ENCODE measurements around the gene NTM. TPM values are rescaled to one million over a fixed set of nuclear protein-coding genes. Genes with fewer than 3 reads are reported as not detected.
A peak's percentile ranks its signal among the peaks of the same experiment; 100 is the strongest.

NTM gene
- total RNA-seq, 2 donors from 2014 or later: not detected

DNA sequence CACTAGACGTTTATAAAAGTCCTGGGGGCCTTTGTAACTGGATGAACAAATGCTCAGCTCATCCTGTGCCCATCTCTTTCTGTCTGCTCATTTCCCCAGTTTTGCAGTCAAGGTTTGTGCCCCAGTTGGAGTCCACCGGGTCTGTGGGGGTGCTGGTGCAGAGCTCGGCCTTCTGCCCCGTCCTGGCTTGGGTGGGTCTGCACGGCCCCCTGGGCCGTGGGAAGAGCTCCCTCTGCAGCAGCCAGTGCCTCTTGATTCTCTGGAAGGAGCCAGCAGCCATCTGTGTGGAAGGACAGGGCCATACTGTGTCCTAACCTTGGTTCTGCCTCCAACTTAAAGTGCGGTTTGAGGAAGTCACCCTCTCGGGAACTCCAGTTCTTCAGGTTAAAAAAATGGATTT lies 140.2 kb downstream of the NTM start:
- Mint-ChIP-seq H3K27ac (no peak overlapping the region), H3K4me3 (no peak overlapping the region), H3K36me3 (ENCODE audit: insufficient read depth in 2 of 2) (peaks cover 0 to 4% of the 10 kb centered on the region in 2 donors), H3K9me3 (peaks cover 2 to 3% of the 10 kb centered on the region in 2 donors), H3K4me1 (ENCODE audit: low read depth) (no peaks in the 10 kb centered on the region), H3K27me3 (ENCODE audit: low read depth) (no peaks in the 10 kb centered on the region)
- DNase-seq (no peak), ATAC-seq (replicated peaks in 1 of 2) (no peak)

DNA sequence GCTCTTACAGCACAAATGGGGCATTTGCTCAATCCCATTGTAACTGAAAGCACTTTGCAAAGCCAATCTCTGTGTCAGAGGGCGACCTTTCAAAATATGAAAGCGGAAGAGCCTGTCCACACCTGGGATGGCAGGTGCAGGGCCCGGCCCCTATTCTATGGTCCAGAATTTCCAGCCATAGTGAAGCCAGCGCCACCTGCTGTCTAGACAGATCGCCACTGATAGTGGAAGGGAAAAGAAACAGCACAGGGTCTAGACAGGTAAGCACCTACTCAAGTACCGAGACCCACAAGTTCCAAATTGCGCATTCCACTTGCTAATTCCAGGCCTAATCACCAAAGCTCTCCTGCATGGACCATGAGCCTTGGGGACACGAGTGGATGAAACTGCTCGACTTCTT lies 141.4 kb downstream of the NTM start:
- Mint-ChIP-seq H3K27me3 (ENCODE audit: low read depth) (no peaks in the 10 kb centered on the region), H3K4me3 (no peak overlapping the region), H3K9me3 (peaks cover 2 to 3% of the 10 kb centered on the region in 2 donors), H3K4me1 (ENCODE audit: low read depth) (no peaks in the 10 kb centered on the region), H3K27ac (no peak overlapping the region), H3K36me3 (ENCODE audit: insufficient read depth in 2 of 2) (peaks cover 0 to 4% of the 10 kb centered on the region in 2 donors)
- peak in 1 of 2 donors; percentile 3 for DNase-seq
- ATAC-seq (replicated peaks in 1 of 2): no peak

DNA sequence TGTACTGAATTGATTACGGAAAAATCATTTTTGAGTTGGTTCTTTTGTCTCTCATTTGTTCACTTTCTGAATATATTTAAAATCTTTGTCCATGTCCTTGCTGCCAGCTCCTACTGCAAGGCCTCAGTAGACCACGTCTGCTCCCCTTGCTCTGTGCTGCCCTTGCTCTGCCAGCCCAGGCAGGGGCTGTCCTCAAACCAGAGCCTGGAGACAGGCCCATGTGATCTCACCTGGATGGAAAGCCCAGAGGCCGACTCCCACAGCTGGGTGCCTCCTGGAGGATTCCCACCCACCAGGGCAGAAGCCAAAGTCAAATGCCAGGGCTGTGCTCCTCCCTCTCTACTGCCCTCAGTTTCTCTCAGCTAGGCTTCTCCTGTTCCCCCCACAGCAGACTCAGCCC lies 141.8 kb downstream of the NTM start:
- Mint-ChIP-seq H3K27ac (no peak overlapping the region), H3K36me3 (ENCODE audit: insufficient read depth in 2 of 2) (peaks cover 0 to 4% of the 10 kb centered on the region in 2 donors), H3K4me3 (no peak overlapping the region), H3K27me3 (ENCODE audit: low read depth) (no peaks in the 10 kb centered on the region), H3K9me3 (peaks cover 2 to 3% of the 10 kb centered on the region in 2 donors), H3K4me1 (ENCODE audit: low read depth) (no peaks in the 10 kb centered on the region)
- no peak for ATAC-seq (replicated peaks in 1 of 2)
- DNase-seq: no peak

DNA sequence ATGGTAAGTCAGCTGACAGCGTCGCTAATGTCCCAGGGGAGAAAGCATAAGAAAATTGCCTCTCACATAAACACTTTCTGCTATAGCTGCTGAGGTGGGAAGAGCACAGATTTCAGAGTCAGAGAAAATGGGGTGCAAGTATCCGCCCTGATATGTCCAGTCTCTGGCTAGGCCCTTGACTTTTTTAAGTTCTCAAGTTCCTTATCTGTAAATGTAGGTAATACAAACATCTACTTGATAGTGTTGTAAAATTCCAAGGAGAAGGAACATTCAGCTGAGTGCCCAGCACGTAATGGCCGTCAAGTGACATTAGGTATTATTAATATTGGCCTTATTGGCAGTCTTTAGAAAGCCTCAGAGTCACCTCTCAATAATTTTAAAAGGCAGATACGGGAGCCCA lies 143.6 kb downstream of the NTM start:
- no peak overlapping the region for H3K4me3 Mint-ChIP-seq
- no peaks in the 10 kb centered on the region for H3K27me3 Mint-ChIP-seq (ENCODE audit: low read depth)
- peaks cover 0 to 4% of the 10 kb centered on the region in 2 donors for H3K36me3 Mint-ChIP-seq (ENCODE audit: insufficient read depth in 2 of 2)
- ATAC-seq (replicated peaks in 1 of 2) (no peak), DNase-seq (no peak)
- H3K4me1 Mint-ChIP-seq (ENCODE audit: low read depth): no peaks in the 10 kb centered on the region
- no peak overlapping the region for H3K27ac Mint-ChIP-seq
- H3K9me3 Mint-ChIP-seq: peaks cover 2 to 3% of the 10 kb centered on the region in 2 donors

DNA sequence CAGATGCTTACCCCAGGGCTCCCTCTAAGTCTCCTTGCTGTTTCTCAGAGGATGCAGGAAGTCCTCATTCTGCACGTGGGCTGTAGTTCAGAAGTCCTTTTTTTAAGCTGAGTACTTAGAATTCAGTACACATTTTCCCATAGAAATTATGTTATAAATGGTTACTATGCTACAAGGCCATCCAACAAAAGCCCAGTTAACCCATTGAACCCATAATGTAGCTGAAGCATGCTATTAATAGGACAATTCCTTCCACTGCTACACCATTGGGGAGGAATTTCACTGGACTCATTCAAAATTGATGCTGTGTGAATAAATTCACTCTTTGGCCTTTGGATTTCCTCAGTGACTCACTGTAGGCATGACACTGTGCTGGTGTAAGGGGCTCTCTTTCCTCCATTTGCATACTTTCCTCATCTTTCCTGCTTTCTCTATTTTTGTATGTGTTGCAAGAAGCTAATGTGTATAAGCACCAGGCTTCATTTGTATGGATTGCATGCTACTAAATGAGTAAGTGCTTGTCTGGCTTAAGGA lies 148.0 kb downstream of the NTM start:
- no peaks in the 10 kb centered on the region for H3K36me3 Mint-ChIP-seq (ENCODE audit: insufficient read depth in 2 of 2)
- no peaks in the 10 kb centered on the region for H3K27me3 Mint-ChIP-seq (ENCODE audit: low read depth)
- no peak for DNase-seq
- peaks cover 2% of the 10 kb centered on the region in 2 donors for H3K9me3 Mint-ChIP-seq
- no peaks in the 10 kb centered on the region for H3K4me1 Mint-ChIP-seq (ENCODE audit: low read depth)
- ATAC-seq (replicated peaks in 1 of 2): no peak
- no peak overlapping the region for H3K4me3 Mint-ChIP-seq
- no peak overlapping the region for H3K27ac Mint-ChIP-seq

DNA sequence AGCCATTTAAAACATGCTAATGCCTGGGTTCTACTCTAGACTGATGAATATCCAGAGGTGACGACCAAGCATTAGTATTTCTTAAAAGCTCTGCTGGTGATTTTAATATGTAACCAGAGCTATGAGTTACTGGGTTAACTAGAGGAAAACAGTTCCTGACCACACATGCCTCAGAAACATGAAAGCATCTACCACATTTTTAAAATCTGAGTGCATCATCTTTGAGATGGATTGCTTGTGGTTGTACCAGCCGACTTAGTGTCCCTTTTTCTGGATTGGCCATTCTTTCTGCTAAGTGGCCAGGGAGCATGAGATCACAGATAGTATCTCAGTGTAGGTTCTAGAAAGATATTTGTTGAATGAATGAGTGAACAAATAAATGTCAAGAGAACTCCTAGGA lies 152.4 kb downstream of the NTM start:
- no peaks in the 10 kb centered on the region for H3K27me3 Mint-ChIP-seq (ENCODE audit: low read depth)
- DNase-seq (no peak), ATAC-seq (replicated peaks in 1 of 2) (no peak)
- peaks cover 2% of the 10 kb centered on the region in 2 donors for H3K9me3 Mint-ChIP-seq
- H3K4me1 Mint-ChIP-seq (ENCODE audit: low read depth): no peaks in the 10 kb centered on the region
- no peaks in the 10 kb centered on the region for H3K36me3 Mint-ChIP-seq (ENCODE audit: insufficient read depth in 2 of 2)
- no peak overlapping the region for H3K4me3 Mint-ChIP-seq
- no peak overlapping the region for H3K27ac Mint-ChIP-seq

DNA sequence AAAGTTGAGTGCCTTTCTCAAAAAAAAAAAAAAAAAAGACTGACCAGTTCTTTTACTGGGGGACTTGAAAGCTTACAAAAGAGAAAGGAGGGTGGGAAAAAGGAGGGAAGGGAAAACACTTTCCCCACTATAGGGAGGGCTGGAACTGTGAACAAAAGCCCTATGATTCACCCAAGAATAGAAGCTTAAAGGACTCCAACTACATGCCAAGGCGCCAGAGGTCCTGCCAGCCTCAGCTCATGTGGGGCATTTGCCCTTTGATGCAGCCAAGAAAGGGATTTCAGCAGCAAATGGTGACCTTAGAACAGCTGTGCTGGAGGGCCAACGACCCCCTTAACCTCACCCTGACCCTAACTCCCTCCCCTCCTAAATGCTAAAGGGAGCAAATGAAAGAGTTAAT lies 160.0 kb downstream of the NTM start:
- DNase-seq (no peak), ATAC-seq (replicated peaks in 1 of 2) (no peak)
- Mint-ChIP-seq H3K27me3 (ENCODE audit: low read depth) (peaks cover 10% of the 10 kb centered on the region), H3K36me3 (ENCODE audit: insufficient read depth in 2 of 2) (no peaks in the 10 kb centered on the region), H3K9me3 (peaks cover 0 to 2% of the 10 kb centered on the region in 2 donors), H3K4me3 (no peak overlapping the region), H3K27ac (no peak overlapping the region), H3K4me1 (ENCODE audit: low read depth) (no peaks in the 10 kb centered on the region)

DNA sequence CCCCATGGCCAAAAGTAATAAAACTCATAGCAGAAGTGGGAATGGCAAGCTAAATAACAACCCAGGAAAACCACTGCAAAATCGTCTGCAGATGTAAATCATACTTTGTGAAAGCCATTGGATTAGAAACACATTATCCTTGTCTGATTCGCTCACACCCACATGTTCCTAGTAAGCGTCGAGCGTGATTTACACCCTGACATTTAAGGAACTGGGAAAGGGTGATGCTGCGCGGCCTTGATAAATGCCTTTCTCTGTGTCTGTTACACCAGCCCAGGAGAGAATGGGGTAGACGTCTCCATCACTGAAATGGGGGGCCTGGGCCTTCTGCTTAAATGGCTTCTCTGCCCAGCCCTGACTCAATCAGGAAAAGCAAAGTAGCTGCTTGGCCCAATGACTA lies 162.7 kb downstream of the NTM start:
- DNase-seq (no peak), ATAC-seq (replicated peaks in 1 of 2) (no peak)
- Mint-ChIP-seq H3K36me3 (ENCODE audit: insufficient read depth in 2 of 2) (no peaks in the 10 kb centered on the region), H3K27ac (no peak overlapping the region), H3K4me1 (ENCODE audit: low read depth) (no peaks in the 10 kb centered on the region), H3K4me3 (no peak overlapping the region), H3K9me3 (peaks cover 0 to 2% of the 10 kb centered on the region in 2 donors), H3K27me3 (ENCODE audit: low read depth) (peaks cover 9% of the 10 kb centered on the region)

DNA sequence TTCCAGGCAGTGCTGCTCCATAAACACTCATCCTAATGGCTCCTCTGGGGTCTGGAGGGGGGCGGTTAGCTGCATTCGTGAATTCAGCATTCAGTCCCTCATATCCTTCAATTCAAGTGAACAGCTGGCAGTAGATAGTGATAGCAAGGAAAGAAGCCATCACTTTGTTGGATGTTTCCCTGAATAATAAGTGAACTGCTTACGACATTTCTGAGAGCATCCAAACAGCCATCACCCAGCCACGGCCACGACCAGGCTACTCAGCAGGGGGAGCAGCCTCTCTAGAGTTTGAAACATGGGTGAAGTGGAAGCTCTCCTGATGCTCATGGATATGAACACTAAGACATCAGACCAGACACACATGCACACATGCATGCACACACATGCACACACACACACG lies 163.6 kb downstream of the NTM start:
- ATAC-seq (replicated peaks in 1 of 2) (no peak), DNase-seq (no peak)
- Mint-ChIP-seq H3K4me3 (no peak overlapping the region), H3K4me1 (ENCODE audit: low read depth) (no peaks in the 10 kb centered on the region), H3K27ac (no peak overlapping the region), H3K36me3 (ENCODE audit: insufficient read depth in 2 of 2) (no peaks in the 10 kb centered on the region), H3K27me3 (ENCODE audit: low read depth) (peaks cover under 1% of the 10 kb centered on the region), H3K9me3 (peaks cover 0 to 2% of the 10 kb centered on the region in 2 donors)

DNA sequence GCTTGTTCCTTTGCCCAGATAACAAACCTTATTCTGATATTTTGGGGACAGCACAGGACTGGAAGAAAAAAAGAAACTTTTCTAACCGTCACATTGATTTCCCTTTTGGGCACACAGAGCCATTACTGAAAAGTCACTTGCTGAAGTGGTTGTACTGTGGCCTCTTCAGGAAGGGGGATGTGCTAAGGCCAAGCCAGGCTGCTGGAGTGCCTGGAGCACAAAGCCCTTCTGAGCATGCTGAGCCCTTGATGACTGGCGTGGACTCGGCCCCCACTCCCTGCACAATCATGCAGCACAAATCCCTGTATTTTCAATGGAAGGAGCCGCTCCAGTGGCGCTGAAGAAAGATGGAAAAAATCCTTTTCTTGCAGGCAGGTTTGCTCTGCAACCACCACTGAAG lies 164.2 kb downstream of the NTM start:
- no peaks in the 10 kb centered on the region for H3K4me1 Mint-ChIP-seq (ENCODE audit: low read depth)
- DNase-seq: no peak
- H3K4me3 Mint-ChIP-seq: no peak overlapping the region
- ATAC-seq (replicated peaks in 1 of 2): no peak
- H3K36me3 Mint-ChIP-seq (ENCODE audit: insufficient read depth in 2 of 2): no peaks in the 10 kb centered on the region
- no peak overlapping the region for H3K27ac Mint-ChIP-seq
- no peaks in the 10 kb centered on the region for H3K27me3 Mint-ChIP-seq (ENCODE audit: low read depth)
- peaks cover 2% of the 10 kb centered on the region in 2 donors for H3K9me3 Mint-ChIP-seq

DNA sequence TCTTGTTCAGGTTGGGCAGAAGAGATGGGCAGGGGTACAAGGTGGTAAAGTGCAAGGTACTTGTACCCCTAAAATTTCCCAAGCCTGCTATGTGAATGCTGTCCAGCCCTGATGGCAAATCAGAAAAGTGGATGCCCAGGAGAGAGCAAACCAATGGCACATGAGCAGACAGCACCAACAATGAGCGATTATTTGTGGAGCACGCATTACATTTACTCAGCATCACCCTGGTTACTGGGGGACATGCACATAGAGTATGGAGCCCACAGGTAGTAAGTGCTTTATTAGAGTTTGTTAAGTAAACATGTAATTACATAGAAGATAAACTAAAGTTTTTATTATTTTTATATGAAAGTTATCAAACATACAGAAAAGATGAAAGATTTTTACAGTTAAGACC lies 165.7 kb downstream of the NTM start:
- Mint-ChIP-seq H3K36me3 (ENCODE audit: insufficient read depth in 2 of 2) (no peaks in the 10 kb centered on the region), H3K4me1 (ENCODE audit: low read depth) (no peaks in the 10 kb centered on the region), H3K4me3 (no peak overlapping the region), H3K27me3 (ENCODE audit: low read depth) (no peaks in the 10 kb centered on the region), H3K9me3 (peaks cover 2 to 3% of the 10 kb centered on the region in 2 donors), H3K27ac (no peak overlapping the region)
- DNase-seq: no peak
- ATAC-seq (replicated peaks in 1 of 2): no peak

DNA sequence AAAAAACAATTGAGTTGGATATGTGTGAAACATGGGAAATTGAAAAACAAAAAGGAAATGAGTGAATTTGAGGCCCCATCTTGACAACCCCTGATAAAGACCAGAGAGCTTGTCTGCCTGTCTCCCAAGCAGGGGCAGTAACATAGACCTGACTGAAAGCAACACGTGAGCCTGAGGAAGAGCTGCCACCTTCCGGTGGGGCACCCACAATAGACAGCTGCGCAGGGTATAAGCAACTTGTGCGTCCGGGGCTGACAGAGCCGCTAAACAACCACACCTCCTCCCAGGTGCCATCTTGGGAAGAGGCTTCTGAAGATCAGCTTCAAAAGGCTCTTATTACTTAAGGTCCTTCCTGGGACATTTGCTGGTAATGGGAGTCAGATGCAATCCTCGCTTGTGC lies 166.8 kb downstream of the NTM start:
- ATAC-seq (replicated peaks in 1 of 2): no peak
- DNase-seq: no peak
- Mint-ChIP-seq H3K4me1 (ENCODE audit: low read depth) (no peaks in the 10 kb centered on the region), H3K9me3 (peaks cover 3 to 6% of the 10 kb centered on the region in 2 donors), H3K27me3 (ENCODE audit: low read depth) (no peaks in the 10 kb centered on the region), H3K27ac (no peak overlapping the region), H3K36me3 (ENCODE audit: insufficient read depth in 2 of 2) (no peaks in the 10 kb centered on the region), H3K4me3 (no peak overlapping the region)

DNA sequence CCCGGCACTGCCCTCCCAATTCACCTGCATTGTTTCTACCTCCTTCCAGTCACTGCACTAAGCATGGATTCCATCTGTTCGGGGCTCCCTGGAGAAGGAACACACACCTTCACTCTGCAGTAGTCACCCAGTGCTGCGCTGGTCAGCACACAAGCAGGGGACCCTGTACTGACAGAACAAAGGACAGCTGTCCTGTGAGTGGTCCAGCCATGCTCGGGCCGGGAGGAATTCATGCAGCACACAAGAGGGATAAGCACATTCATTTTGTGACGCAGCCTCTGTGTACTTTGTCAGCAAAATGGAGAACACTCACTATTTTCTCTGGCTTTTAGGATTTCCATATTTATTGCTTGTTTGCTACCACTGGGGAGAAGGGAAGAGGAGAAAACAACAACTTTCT lies 167.3 kb downstream of the NTM start:
- Mint-ChIP-seq H3K27me3 (ENCODE audit: low read depth) (peaks cover 1% of the 10 kb centered on the region), H3K27ac (no peak overlapping the region), H3K4me3 (no peak overlapping the region), H3K9me3 (peaks cover 3 to 4% of the 10 kb centered on the region in 2 donors), H3K4me1 (ENCODE audit: low read depth) (no peaks in the 10 kb centered on the region), H3K36me3 (ENCODE audit: insufficient read depth in 2 of 2) (no peaks in the 10 kb centered on the region)
- ATAC-seq (replicated peaks in 1 of 2) (no peak), DNase-seq (no peak)

DNA sequence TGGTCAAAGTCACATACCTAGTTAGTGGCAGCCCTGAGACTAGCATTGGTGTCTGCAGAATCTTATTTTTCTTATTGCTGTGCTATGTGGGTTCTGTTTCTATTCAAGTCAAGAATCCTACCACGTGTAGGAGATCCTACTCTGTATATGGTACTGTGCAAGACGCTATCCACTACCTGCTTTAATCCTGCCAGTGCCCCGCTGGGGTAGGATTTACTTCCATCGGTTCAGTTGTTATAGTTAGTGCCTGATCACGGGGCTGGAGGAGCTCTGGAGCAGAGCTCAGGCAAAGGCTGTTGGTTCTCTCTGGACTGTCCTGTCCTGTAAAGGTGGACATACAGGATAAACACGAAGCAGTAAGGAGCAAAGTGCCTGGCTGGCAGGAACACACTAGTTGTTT lies 167.9 kb downstream of the NTM start:
- DNase-seq (no peak), ATAC-seq (replicated peaks in 1 of 2) (no peak)
- Mint-ChIP-seq H3K27me3 (ENCODE audit: low read depth) (peaks cover 5% of the 10 kb centered on the region), H3K4me3 (no peak overlapping the region), H3K36me3 (ENCODE audit: insufficient read depth in 2 of 2) (no peaks in the 10 kb centered on the region), H3K27ac (no peak overlapping the region), H3K4me1 (ENCODE audit: low read depth) (no peaks in the 10 kb centered on the region), H3K9me3 (peaks cover 3 to 4% of the 10 kb centered on the region in 2 donors)

Data from activated T-cell treated with anti-CD3 and anti-CD28 coated beads, Interleukin-2, amount 50 U/mL, for 72 hours (primary cell).